ENCODE measurements around the gene BTG4. TPM values are rescaled to one million over a fixed set of nuclear protein-coding genes. Genes with fewer than 3 reads are reported as not detected.

The BTG4 gene
- total RNA-seq, 1 donor from 2014 or later: 0.50 TPM

GRCh38 chr11:111476366-111476765 lies 35.8 kb downstream of the BTG4 start:
- no peak for TF ChIP-seq CTCF (IDR thresholded peaks at IDR 0.05; ENCODE audit: insufficient read depth, low read depth, low read length)
- TF ChIP-seq EZH2 (IDR thresholded peaks at IDR 0.05; ENCODE audit: insufficient read depth, low read length): no peak
- H3K9me3 Mint-ChIP-seq (ENCODE audit: unreplicated experiment): peaks cover 3% of the 10 kb centered on the region
- Histone ChIP-seq H3K4me2 (ENCODE audit: low read length) (no peak overlapping the region), H3K4me1 (ENCODE audit: insufficient read depth, low read length) (no peaks in the 10 kb centered on the region), H3K9ac (ENCODE audit: low read length) (no peak overlapping the region), H3K27ac (ENCODE audit: low read depth, low read length) (no peak overlapping the region), H3K9me3 (ENCODE audit: insufficient read depth, low read depth, low read length) (no peaks in the 10 kb centered on the region), H3K36me3 (ENCODE audit: insufficient read depth, low read length) (no peaks in the 10 kb centered on the region), H3K27me3 (ENCODE audit: insufficient read depth, low read length) (no peaks in the 10 kb centered on the region), H2AFZ (ENCODE audit: low read depth, low read length) (no peak overlapping the region), H4K20me1 (ENCODE audit: insufficient read depth, low read length) (no peaks in the 10 kb centered on the region), H3K79me2 (ENCODE audit: insufficient read depth, low read length) (no peaks in the 10 kb centered on the region), H3K4me3 (ENCODE audit: insufficient read depth, low read depth, low read length) (no peak overlapping the region)
- FAIRE-seq (no peak), DNase-seq (ENCODE audit: low read depth) (peak; percentile 25)
- no peaks in the 10 kb centered on the region for H3K27me3 Mint-ChIP-seq (ENCODE audit: low read depth, unreplicated experiment)
- no peaks in the 10 kb centered on the region for H3K36me3 Mint-ChIP-seq (ENCODE audit: low read depth, unreplicated experiment)
- H3K4me3 Mint-ChIP-seq (ENCODE audit: unreplicated experiment): no peak overlapping the region
- no peak overlapping the region for H3K27ac Mint-ChIP-seq (ENCODE audit: unreplicated experiment)
- H3K4me1 Mint-ChIP-seq (ENCODE audit: low read depth, unreplicated experiment): no peaks in the 10 kb centered on the region

- TF ChIP-seq EZH2 (IDR thresholded peaks at IDR 0.05; ENCODE audit: insufficient read depth, low read length) (no peak), CTCF (IDR thresholded peaks at IDR 0.05; ENCODE audit: insufficient read depth, low read depth, low read length) (no peak)
- H3K4me3 Mint-ChIP-seq (ENCODE audit: unreplicated experiment): no peak overlapping the region
- Histone ChIP-seq H3K9me3 (ENCODE audit: insufficient read depth, low read depth, low read length) (no peaks in the 10 kb centered on the region), H3K27me3 (ENCODE audit: insufficient read depth, low read length) (no peaks in the 10 kb centered on the region), H3K79me2 (ENCODE audit: insufficient read depth, low read length) (no peaks in the 10 kb centered on the region), H3K27ac (ENCODE audit: low read depth, low read length) (no peak overlapping the region), H3K4me2 (ENCODE audit: low read length) (no peak overlapping the region), H3K9ac (ENCODE audit: low read length) (no peak overlapping the region), H3K4me3 (ENCODE audit: insufficient read depth, low read depth, low read length) (no peak overlapping the region), H3K4me1 (ENCODE audit: insufficient read depth, low read length) (no peaks in the 10 kb centered on the region), H4K20me1 (ENCODE audit: insufficient read depth, low read length) (no peaks in the 10 kb centered on the region), H2AFZ (ENCODE audit: low read depth, low read length) (no peak overlapping the region), H3K36me3 (ENCODE audit: insufficient read depth, low read length) (no peaks in the 10 kb centered on the region)
- H3K27ac Mint-ChIP-seq (ENCODE audit: unreplicated experiment): no peak overlapping the region
- no peaks in the 10 kb centered on the region for H3K9me3 Mint-ChIP-seq (ENCODE audit: unreplicated experiment)
- DNase-seq (ENCODE audit: low read depth): no peak
- H3K27me3 Mint-ChIP-seq (ENCODE audit: low read depth, unreplicated experiment): no peaks in the 10 kb centered on the region
- peaks cover under 1% of the 10 kb centered on the region for H3K4me1 Mint-ChIP-seq (ENCODE audit: low read depth, unreplicated experiment)
- FAIRE-seq: peak; percentile 52
- no peaks in the 10 kb centered on the region for H3K36me3 Mint-ChIP-seq (ENCODE audit: low read depth, unreplicated experiment)
Measured at GRCh38 chr11:111474432-111474831, 37.8 kb downstream of the BTG4 start.

DNA sequence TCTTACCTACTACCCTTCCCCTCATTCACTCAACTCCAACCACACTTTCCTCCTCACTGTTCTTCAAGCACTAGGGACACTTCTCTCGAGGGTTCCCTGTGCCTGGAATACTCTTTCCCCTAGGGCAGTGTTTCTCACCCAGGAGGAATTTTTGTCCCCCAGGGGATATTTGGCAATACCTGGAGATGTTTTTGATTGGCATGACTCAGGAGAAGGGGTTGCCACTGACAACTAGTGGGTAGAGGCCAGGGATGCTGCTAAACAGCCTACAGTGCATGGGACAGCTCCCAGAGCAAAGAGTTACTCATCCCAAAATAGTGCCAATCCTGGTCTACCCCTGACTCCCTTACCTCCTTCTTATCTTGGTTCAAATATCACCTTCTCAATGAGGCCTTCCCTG lies 40.0 kb downstream of the BTG4 start:
- Histone ChIP-seq H4K20me1 (ENCODE audit: insufficient read depth, low read length) (no peaks in the 10 kb centered on the region), H3K27ac (ENCODE audit: low read depth, low read length) (no peak overlapping the region), H3K9me3 (ENCODE audit: insufficient read depth, low read depth, low read length) (no peaks in the 10 kb centered on the region), H3K36me3 (ENCODE audit: insufficient read depth, low read length) (no peaks in the 10 kb centered on the region), H3K4me1 (ENCODE audit: insufficient read depth, low read length) (no peaks in the 10 kb centered on the region), H3K4me2 (ENCODE audit: low read length) (no peak overlapping the region), H2AFZ (ENCODE audit: low read depth, low read length) (no peak overlapping the region), H3K27me3 (ENCODE audit: insufficient read depth, low read length) (no peaks in the 10 kb centered on the region), H3K79me2 (ENCODE audit: insufficient read depth, low read length) (no peaks in the 10 kb centered on the region), H3K9ac (ENCODE audit: low read length) (no peak overlapping the region), H3K4me3 (ENCODE audit: insufficient read depth, low read depth, low read length) (no peak overlapping the region)
- no peaks in the 10 kb centered on the region for H3K9me3 Mint-ChIP-seq (ENCODE audit: unreplicated experiment)
- H3K27ac Mint-ChIP-seq (ENCODE audit: unreplicated experiment): no peak overlapping the region
- peaks cover 6% of the 10 kb centered on the region for H3K4me1 Mint-ChIP-seq (ENCODE audit: low read depth, unreplicated experiment)
- no peaks in the 10 kb centered on the region for H3K27me3 Mint-ChIP-seq (ENCODE audit: low read depth, unreplicated experiment)
- DNase-seq (ENCODE audit: low read depth) (no peak), FAIRE-seq (no peak)
- TF ChIP-seq EZH2 (IDR thresholded peaks at IDR 0.05; ENCODE audit: insufficient read depth, low read length) (no peak), CTCF (IDR thresholded peaks at IDR 0.05; ENCODE audit: insufficient read depth, low read depth, low read length) (no peak)
- H3K36me3 Mint-ChIP-seq (ENCODE audit: low read depth, unreplicated experiment): no peaks in the 10 kb centered on the region
- H3K4me3 Mint-ChIP-seq (ENCODE audit: unreplicated experiment): no peak overlapping the region
